Osteoblast (primary cell): ENCODE data around the gene LHPP. TPM values are rescaled to one million over a fixed set of nuclear protein-coding genes. Genes with fewer than 3 reads are reported as not detected.

Source experiments
- DNase-seq: peaks from one replicate; pipeline ENCODE4 v3.0.0; 2011; ENCODE audit warnings: low spot score, mixed read lengths; ENCODE audit not compliant: insufficient read length; ENCODE audit errors: missing footprints
- H2AFZ ChIP-seq: 2 replicates; pipeline ENCODE4 v1.6.0; 2011; ENCODE audit warnings: mild to moderate bottlenecking, low read length
- H3K27ac ChIP-seq: 2 replicates; pipeline ENCODE4 v1.5.1; 2011; ENCODE audit warnings: mild to moderate bottlenecking, low read depth, low read length, moderate library complexity
- H3K27me3 ChIP-seq: 2 replicates; pipeline ENCODE4 v1.6.0; 2012; ENCODE audit warnings: mild to moderate bottlenecking, control low read depth, inconsistent platforms, low read length, moderate library complexity; ENCODE audit not compliant: insufficient read depth
- H3K36me3 ChIP-seq: 2 replicates; pipeline ENCODE4 v1.5.1; 2011; ENCODE audit warnings: mild to moderate bottlenecking, low read length, control low read depth, moderate library complexity; ENCODE audit not compliant: insufficient read depth
- H3K4me1 ChIP-seq: 2 replicates; pipeline ENCODE4 v1.5.1; 2011; ENCODE audit warnings: mild to moderate bottlenecking, low read length, control low read depth, moderate library complexity; ENCODE audit not compliant: insufficient read depth
- H3K4me2 ChIP-seq: 2 replicates; pipeline ENCODE4 v1.6.0; 2011; ENCODE audit warnings: mild to moderate bottlenecking, low read length; ENCODE audit not compliant: insufficient read depth
- H3K4me3 ChIP-seq: fragments of 200-600 bp; sonication (generic); 3 replicates; pipeline ENCODE4 v1.5.1; 2012; ENCODE audit warnings: mild to moderate bottlenecking, low read length, inconsistent platforms; ENCODE audit not compliant: insufficient read depth
- H3K79me2 ChIP-seq: 2 replicates; pipeline ENCODE4 v1.6.0; 2012; ENCODE audit warnings: mild to moderate bottlenecking, low read length, control low read depth, inconsistent platforms; ENCODE audit not compliant: insufficient read depth
- H3K9me3 ChIP-seq: 2 replicates; pipeline ENCODE4 v1.5.1; 2011; ENCODE audit warnings: low read depth, low read length, control low read depth
- H4K20me1 ChIP-seq: 2 replicates; pipeline ENCODE4 v1.6.0; 2012; ENCODE audit warnings: mild to moderate bottlenecking, low read length, control low read depth; ENCODE audit not compliant: insufficient read depth
- CTCF ChIP-seq: IDR thresholded peaks from 2 replicates; pipeline ENCODE4 v1.5.1; 2011; ENCODE audit warnings: mild to moderate bottlenecking, low read depth, low read length, moderate library complexity; ENCODE audit errors: extremely low read depth
- total RNA-seq: library from RNA; depleted of rRNA; stranded (reverse); fragments of >200 nt; gene quantifications from 2 replicates; pipeline ENCODE4 v1.2.3, GENCODE V29; 2012

The LHPP gene
- total RNA-seq, 1 donor, result 17.7 TPM

DNA sequence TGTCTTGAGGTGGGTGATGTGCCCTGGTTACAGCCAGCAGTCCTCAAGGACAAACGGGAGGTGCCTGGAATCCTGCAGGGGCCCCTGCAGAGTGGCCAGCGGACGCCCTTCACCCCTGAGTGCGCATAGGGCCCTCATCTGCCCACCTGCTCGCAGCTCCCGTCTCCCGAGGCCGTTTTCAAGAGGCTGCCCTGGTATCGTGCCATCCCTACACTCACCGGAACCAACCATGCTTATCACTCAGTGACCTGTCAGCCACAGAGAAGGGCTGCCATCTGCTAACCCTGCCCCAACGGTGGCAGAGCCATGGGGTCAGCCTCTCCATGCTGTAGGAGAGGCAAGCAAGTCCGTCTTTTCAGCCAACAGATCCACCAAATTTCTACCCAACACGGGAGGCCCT is 160.5 kb downstream of the LHPP start:
- H3K79me2 ChIP-seq, result no peaks in the 10 kb centered on the region
- no peaks in the 10 kb centered on the region for H3K27me3 ChIP-seq
- TF ChIP-seq CTCF, result no peak

GRCh38 chr10:124622866-124623536 is 161.4 kb downstream of the LHPP start:
- Histone ChIP-seq H4K20me1 (peaks cover 20% of the 10 kb centered on the region), H3K79me2 (no peaks in the 10 kb centered on the region), H2AFZ (no peak overlapping the region), H3K4me3 (no peak overlapping the region), H3K27me3 (no peaks in the 10 kb centered on the region), H3K4me2 (no peak overlapping the region), H3K4me1 (peaks cover 4% of the 10 kb centered on the region), H3K36me3 (no peaks in the 10 kb centered on the region), H3K9me3 (no peaks in the 10 kb centered on the region), H3K27ac (no peak overlapping the region)
- no peak for TF ChIP-seq CTCF
- DNase-seq, result no peak

More for the DNA sequence above, 160.5 kb downstream of the LHPP start:
- Histone ChIP-seq H3K27ac (no peak overlapping the region), H3K9me3 (no peaks in the 10 kb centered on the region), H4K20me1 (peaks cover 14% of the 10 kb centered on the region), H2AFZ (no peak overlapping the region), H3K36me3 (no peaks in the 10 kb centered on the region), H3K4me1 (peaks cover 4% of the 10 kb centered on the region), H3K4me3 (no peak overlapping the region), H3K4me2 (no peak overlapping the region)
- no peak for DNase-seq

GRCh38 chr10:124624006-124624405 is 162.4 kb downstream of the LHPP start:
- no peak for TF ChIP-seq CTCF
- no peak for DNase-seq
- peaks cover 30% of the 10 kb centered on the region for H4K20me1 ChIP-seq
- no peaks in the 10 kb centered on the region for H3K79me2 ChIP-seq
- H3K4me3 ChIP-seq, result no peak overlapping the region
- H3K27me3 ChIP-seq, result no peaks in the 10 kb centered on the region
- no peak overlapping the region for H2AFZ ChIP-seq
- no peaks in the 10 kb centered on the region for H3K9me3 ChIP-seq
- H3K4me1 ChIP-seq, result peaks cover 4% of the 10 kb centered on the region
- no peak overlapping the region for H3K4me2 ChIP-seq
- H3K36me3 ChIP-seq, result no peaks in the 10 kb centered on the region
- H3K27ac ChIP-seq, result no peak overlapping the region

DNA sequence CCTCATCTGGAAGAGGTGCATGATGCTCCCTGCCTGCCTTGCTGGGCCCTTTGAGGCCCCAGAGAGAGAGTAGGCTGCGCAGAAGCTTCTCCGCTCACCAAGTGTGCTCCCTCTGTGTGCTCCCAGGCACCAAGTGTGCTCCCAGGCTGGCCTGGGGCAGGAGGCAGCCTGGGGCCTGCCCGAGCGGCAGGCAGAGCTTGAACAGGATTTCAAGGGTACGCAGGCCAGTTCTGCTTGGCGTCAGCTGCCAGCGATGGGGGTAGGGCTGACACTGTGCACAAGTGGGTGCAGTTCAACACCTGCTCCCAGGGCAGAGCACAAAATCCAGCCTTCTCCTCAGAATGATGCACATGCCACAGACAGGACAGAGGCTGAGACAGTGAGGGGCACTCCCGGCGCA is 162.8 kb downstream of the LHPP start:
- Histone ChIP-seq H3K4me3 (no peak overlapping the region), H3K4me2 (no peak overlapping the region), H3K4me1 (peaks cover 2% of the 10 kb centered on the region), H3K79me2 (no peaks in the 10 kb centered on the region), H3K9me3 (no peaks in the 10 kb centered on the region), H3K27ac (no peak overlapping the region), H4K20me1 (peaks cover 30% of the 10 kb centered on the region), H3K27me3 (no peaks in the 10 kb centered on the region), H2AFZ (no peak overlapping the region), H3K36me3 (no peaks in the 10 kb centered on the region)
- no peak for TF ChIP-seq CTCF
- no peak for DNase-seq
